ENCODE data around the gene GSTO1. TPM values are rescaled to one million over a fixed set of nuclear protein-coding genes. Genes with fewer than 3 reads are reported as not detected.

GSTO1 gene
- 3.2 and 3.5 TPM in 2 replicates for polyA plus RNA-seq
- 2.4 TPM in 1 of 2 replicates, not detected in the other for polyA minus RNA-seq

DNA sequence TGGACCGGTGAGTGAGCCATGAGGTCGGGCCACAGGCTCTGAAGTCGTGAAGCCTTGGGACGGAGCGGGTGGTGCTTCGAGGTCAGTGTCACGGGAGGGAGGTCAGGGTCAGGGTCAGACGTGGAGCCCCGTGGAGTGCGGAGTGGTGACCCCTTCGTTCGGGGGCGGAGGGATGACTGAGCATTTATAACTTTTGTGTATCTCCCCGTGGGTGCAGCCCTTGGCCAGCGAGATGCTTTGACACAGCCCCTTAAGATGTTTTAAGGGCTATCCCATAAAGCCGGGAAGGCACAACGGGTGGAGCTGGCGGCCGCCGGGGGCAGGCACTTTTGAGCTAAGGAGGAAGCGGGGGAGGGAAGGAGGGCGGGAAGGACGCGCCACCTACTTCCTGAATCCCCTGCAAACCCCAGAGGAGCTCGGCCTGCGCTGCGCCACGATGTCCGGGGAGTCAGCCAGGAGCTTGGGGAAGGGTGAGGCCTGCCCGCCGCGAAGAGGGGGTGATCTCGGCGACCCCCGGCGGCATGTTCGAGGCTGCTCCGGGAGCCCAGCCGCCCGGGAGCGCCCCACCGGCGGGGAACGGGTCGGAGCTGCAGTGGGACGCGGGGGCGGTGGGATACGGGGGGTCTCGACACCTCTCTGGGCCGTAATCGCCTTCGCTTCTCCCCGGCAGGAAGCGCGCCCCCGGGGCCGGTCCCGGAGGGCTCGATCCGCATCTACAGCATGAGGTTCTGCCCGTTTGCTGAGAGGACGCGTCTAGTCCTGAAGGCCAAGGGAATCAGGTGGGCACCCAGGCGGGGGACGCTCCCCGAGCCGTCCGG lies at the start of gene GSTO1:
Gene GSTO1 (plus strand): TSS at position 400 of the 818 bp plus-strand sequence. CDS start 37 bp downstream, at position 437.
- TF ChIP-seq CTCF (IDR thresholded peaks at IDR 0.05; ENCODE audit: poor library complexity, severe bottlenecking) = no peak
- TF ChIP-seq MXI1 (conservative IDR thresholded peaks at IDR 0.05; ENCODE audit: poor library complexity, severe bottlenecking) = no peak
- TF ChIP-seq EZH2 (IDR thresholded peaks at IDR 0.05; ENCODE audit: borderline replicate concordance, insufficient read depth, low read length, poor library complexity, severe bottlenecking) = no peak
- no peak for TF ChIP-seq RAD21 (conservative IDR thresholded peaks at IDR 0.05)
- no peak for TF ChIP-seq EP300 (conservative IDR thresholded peaks at IDR 0.05; ENCODE audit: poor library complexity, severe bottlenecking)
- no peak for TF ChIP-seq SMC3 (conservative IDR thresholded peaks at IDR 0.05; ENCODE audit: poor library complexity)
- TF ChIP-seq POLR2AphosphoS5 (IDR thresholded peaks at IDR 0.05) = no peak
- no peak for TF ChIP-seq TAF1 (IDR thresholded peaks at IDR 0.05; ENCODE audit: low read depth)
- TF ChIP-seq REST (IDR thresholded peaks at IDR 0.05; ENCODE audit: borderline replicate concordance) = no peak

DNA sequence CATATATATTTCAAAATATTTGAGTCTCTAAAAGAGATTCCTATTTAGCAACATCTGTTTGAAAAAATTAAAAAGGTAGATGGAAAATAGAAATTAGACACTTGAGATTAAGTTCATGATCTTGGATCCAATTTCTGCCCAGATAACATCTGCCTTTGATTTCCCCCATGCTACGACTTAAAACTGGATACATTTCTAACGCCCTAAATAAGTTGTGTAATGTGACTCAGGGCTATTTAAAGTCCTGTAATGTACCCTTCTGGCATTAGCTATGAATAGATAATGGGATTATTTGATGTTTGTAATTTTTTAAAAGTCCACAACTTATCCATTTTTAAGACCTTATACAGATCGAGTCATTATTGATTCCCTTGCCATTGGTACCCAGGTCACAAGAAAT lies 46.0 kb upstream of the GSTO1 start:
- no peak overlapping the region for H3K4me2 ChIP-seq (ENCODE audit: low read length)
- H3K9me3 ChIP-seq (ENCODE audit: low read length) = no peaks in the 10 kb centered on the region
- H2AFZ ChIP-seq (ENCODE audit: low read depth, low read length) = peak overlapping the region; percentile 52
- H3K27ac ChIP-seq (ENCODE audit: low read length) = no peak overlapping the region
- no peaks in the 10 kb centered on the region for H3K9me2 ChIP-seq (ENCODE audit: insufficient read depth, low read length)
- no peak for TF ChIP-seq SMC3 (conservative IDR thresholded peaks at IDR 0.05; ENCODE audit: poor library complexity)
- TF ChIP-seq TAF1 (IDR thresholded peaks at IDR 0.05; ENCODE audit: low read depth) = no peak
- TF ChIP-seq CTCF (IDR thresholded peaks at IDR 0.05; ENCODE audit: poor library complexity, severe bottlenecking) = no peak
- TF ChIP-seq RAD21 (conservative IDR thresholded peaks at IDR 0.05) = no peak
- no peak for TF ChIP-seq EP300 (conservative IDR thresholded peaks at IDR 0.05; ENCODE audit: poor library complexity, severe bottlenecking)
- TF ChIP-seq POLR2AphosphoS5 (IDR thresholded peaks at IDR 0.05) = no peak
- no peak for TF ChIP-seq MXI1 (conservative IDR thresholded peaks at IDR 0.05; ENCODE audit: poor library complexity, severe bottlenecking)
- TF ChIP-seq REST (IDR thresholded peaks at IDR 0.05; ENCODE audit: borderline replicate concordance) = no peak
- no peak for TF ChIP-seq EZH2 (IDR thresholded peaks at IDR 0.05; ENCODE audit: borderline replicate concordance, insufficient read depth, low read length, poor library complexity, severe bottlenecking)
- H3F3A ChIP-seq (ENCODE audit: insufficient read depth, low read length, poor library complexity, severe bottlenecking) = no peaks in the 10 kb centered on the region
- H3K27me3 ChIP-seq (ENCODE audit: insufficient read depth, low read depth, low read length) = no peaks in the 10 kb centered on the region
- no peak overlapping the region for H3K4me3 ChIP-seq (ENCODE audit: low read length)
- H3K79me2 ChIP-seq (replicated peaks; ENCODE audit: insufficient read depth, low read length) = no peaks in the 10 kb centered on the region
- no peaks in the 10 kb centered on the region for H3K36me3 ChIP-seq (ENCODE audit: insufficient read depth, low read length)
- H3K9ac ChIP-seq (ENCODE audit: low read length) = no peak overlapping the region
- no peaks in the 10 kb centered on the region for H4K20me1 ChIP-seq (ENCODE audit: insufficient read depth)

More for the DNA sequence above, at the start of gene GSTO1:
- H3K4me3 ChIP-seq (ENCODE audit: low read length) = peak within 1 kb of the TSS; percentile 60
- no peak within 1 kb of the TSS for H3K4me2 ChIP-seq (ENCODE audit: low read length)
- no peaks in the 10 kb centered on the region for H3K36me3 ChIP-seq (ENCODE audit: insufficient read depth, low read length)
- no peaks in the 10 kb centered on the region for H3K79me2 ChIP-seq (replicated peaks; ENCODE audit: insufficient read depth, low read length)
- no peak within 1 kb of the TSS for H3K9ac ChIP-seq (ENCODE audit: low read length)
- no peaks in the 10 kb centered on the region for H3K9me2 ChIP-seq (ENCODE audit: insufficient read depth, low read length)
- no peak within 1 kb of the TSS for H3K27ac ChIP-seq (ENCODE audit: low read length)
- H3K27me3 ChIP-seq (ENCODE audit: insufficient read depth, low read depth, low read length) = peaks cover 33% of the 10 kb centered on the region
- H3K9me3 ChIP-seq (ENCODE audit: low read length) = no peaks in the 10 kb centered on the region
- H3F3A ChIP-seq (ENCODE audit: insufficient read depth, low read length, poor library complexity, severe bottlenecking) = no peaks in the 10 kb centered on the region
- H4K20me1 ChIP-seq (ENCODE audit: insufficient read depth) = no peaks in the 10 kb centered on the region
- no peak within 1 kb of the TSS for H2AFZ ChIP-seq (ENCODE audit: low read depth, low read length)

All from neural cell (in vitro differentiated cells).